Thoracic aorta (tissue), 2 donors: ENCODE data around the gene PCARE. TPM values are rescaled to one million over a fixed set of nuclear protein-coding genes. Genes with fewer than 3 reads are reported as not detected.

Experiments used
- ATAC-seq: fragments of 150-250 bp; one replicate; pipeline ENCODE4 v1.8.0; 2017; ENCODE audit warnings: low read depth; ENCODE audit not compliant: insufficient number of reproducible peaks, low FRiP score
- DNase-seq: peaks from one replicate; pipeline ENCODE4 v3.0.0-alpha.2; 2020; ENCODE audit warnings: low spot score
- H3K27ac ChIP-seq, 2 donors: fragments of 200-600 bp; sonication (generic); 1 replicate in 1 of 2; 2 replicates in 1 of 2; pipeline ENCODE4 v1.5.1; 2016; ENCODE audit warnings: mild to moderate bottlenecking in 2 of 2, moderate library complexity in 2 of 2
- H3K27me3 ChIP-seq: fragments of 200-600 bp; sonication (generic); replicated peaks from 2 replicates; pipeline ENCODE4 v1.6.0; 2016; ENCODE audit warnings: mild to moderate bottlenecking; ENCODE audit not compliant: insufficient read depth
- H3K36me3 ChIP-seq: fragments of 200-600 bp; sonication (generic); one replicate; pipeline ENCODE4 v1.5.1; 2016
- H3K4me1 ChIP-seq, 2 donors: fragments of 200-600 bp; sonication (generic); 1 replicate in 1 of 2; 2 replicates in 1 of 2; pipeline versions ENCODE4 v1.5.1 to v1.6.0; 2016; ENCODE audit warnings: low read depth in 2 of 2, mild to moderate bottlenecking in 1 of 2; ENCODE audit not compliant: control insufficient read depth in 1 of 2
- H3K4me3 ChIP-seq: fragments of 200-600 bp; sonication (generic); 2 replicates; pipeline ENCODE4 v1.5.1; 2016; ENCODE audit warnings: mild to moderate bottlenecking
- H3K9me3 ChIP-seq: fragments of 200-600 bp; sonication (generic); 2 replicates; pipeline ENCODE4 v1.5.1; 2016
- CTCF ChIP-seq: fragments of 200-600 bp; sonication (generic); IDR thresholded peaks from one replicate; pipeline ENCODE4 v1.5.1; 2019; ENCODE audit warnings: antibody characterized with exemption
- total RNA-seq, 2 donors: library from RNA; depleted of rRNA; stranded (reverse); fragments of >200 nt; gene quantifications; one replicate each; pipeline versions ENCODE4 v1.1.0 to v1.2.3, GENCODE V29; 2016

The PCARE gene
- total RNA-seq, 2 donors from 2014 or later: not detected

- Histone ChIP-seq H3K9me3 (no peaks in the 10 kb centered on the region), H3K27me3 (no peaks in the 10 kb centered on the region), H3K27ac (no peak overlapping the region), H3K4me1 (peaks cover 0 to 13% of the 10 kb centered on the region in 2 donors), H3K4me3 (no peak overlapping the region), H3K36me3 (no peaks in the 10 kb centered on the region)
- DNase-seq (no peak), ATAC-seq (no peak)
- no peak for TF ChIP-seq CTCF
Measured at GRCh38 chr2:29059624-29060023, 14.7 kb downstream of the PCARE start.

GRCh38 chr2:29057006-29057405 lies 17.3 kb downstream of the PCARE start:
- ATAC-seq (no peak), DNase-seq (no peak)
- TF ChIP-seq CTCF: no peak
- Histone ChIP-seq H3K4me3 (no peak overlapping the region), H3K27me3 (no peaks in the 10 kb centered on the region), H3K9me3 (no peaks in the 10 kb centered on the region), H3K36me3 (no peaks in the 10 kb centered on the region), H3K4me1 (no peaks in the 10 kb centered on the region), H3K27ac (no peak overlapping the region)

DNA sequence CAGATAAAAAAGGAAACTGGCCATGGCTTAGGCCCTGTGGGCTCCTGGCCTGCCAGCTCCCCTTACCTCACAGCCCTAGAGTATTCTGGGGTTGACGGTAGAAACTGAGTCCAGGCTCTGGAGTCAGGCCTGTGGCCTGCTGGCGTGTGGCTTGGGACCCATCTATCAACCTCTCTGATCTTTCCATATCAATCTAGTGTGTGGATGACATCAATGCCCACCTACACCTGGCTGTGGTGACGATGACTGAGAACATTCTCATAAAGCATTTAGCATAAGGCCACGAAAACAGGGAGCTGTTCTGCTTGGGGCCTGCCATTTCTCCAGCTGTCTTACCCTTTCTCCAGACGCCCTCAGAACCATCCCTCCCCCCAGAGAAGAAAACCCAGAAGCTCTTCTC lies 17.9 kb downstream of the PCARE start:
- no peak for DNase-seq
- H3K4me3 ChIP-seq: no peak overlapping the region
- H3K27me3 ChIP-seq: no peaks in the 10 kb centered on the region
- no peak for TF ChIP-seq CTCF
- no peaks in the 10 kb centered on the region for H3K9me3 ChIP-seq
- no peaks in the 10 kb centered on the region for H3K4me1 ChIP-seq
- no peak for ATAC-seq
- H3K27ac ChIP-seq: no peak overlapping the region
- no peaks in the 10 kb centered on the region for H3K36me3 ChIP-seq

GRCh38 chr2:29055601-29056000 lies 18.7 kb downstream of the PCARE start:
- H3K4me3 ChIP-seq: no peak overlapping the region
- H3K9me3 ChIP-seq: no peaks in the 10 kb centered on the region

DNA sequence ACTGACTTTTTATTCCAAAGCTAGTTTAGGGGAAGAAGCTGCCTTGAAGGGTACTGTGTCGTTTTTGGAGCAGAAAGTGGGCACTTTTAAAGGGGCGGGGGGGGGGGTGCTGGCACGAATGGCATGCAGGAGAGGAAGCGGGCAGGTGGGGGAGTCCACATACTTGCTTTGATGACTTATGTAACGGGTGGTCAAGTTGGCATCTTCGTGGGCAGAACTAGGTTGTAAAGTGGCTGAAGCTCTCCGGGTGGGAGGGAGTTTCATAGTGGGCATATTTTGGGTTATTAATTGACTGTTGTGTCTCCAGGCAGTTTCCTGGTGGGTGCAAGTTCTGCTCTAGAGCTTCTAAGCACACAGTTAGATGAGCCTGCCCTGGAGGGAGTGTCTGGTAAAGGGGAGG lies 19.9 kb downstream of the PCARE start:
- ATAC-seq (no peak), DNase-seq (no peak)
- Histone ChIP-seq H3K36me3 (no peaks in the 10 kb centered on the region), H3K4me3 (no peak overlapping the region), H3K9me3 (no peaks in the 10 kb centered on the region), H3K27me3 (no peaks in the 10 kb centered on the region), H3K27ac (no peak overlapping the region), H3K4me1 (no peaks in the 10 kb centered on the region)
- TF ChIP-seq CTCF: no peak

More at GRCh38 chr2:29055601-29056000, 18.7 kb downstream of the PCARE start:
- H3K4me1 ChIP-seq: no peaks in the 10 kb centered on the region
- ATAC-seq (no peak), DNase-seq (no peak)
- no peaks in the 10 kb centered on the region for H3K27me3 ChIP-seq
- H3K36me3 ChIP-seq: no peaks in the 10 kb centered on the region
- H3K27ac ChIP-seq: no peak overlapping the region
- TF ChIP-seq CTCF: no peak
